H9 (cell line): ENCODE measurements around the gene ACACA. TPM values are rescaled to one million over a fixed set of nuclear protein-coding genes. Genes with fewer than 3 reads are reported as not detected.
A peak's percentile ranks its signal among the peaks of the same experiment; 100 is the strongest.

Source experiments
- DNase-seq: peaks from one replicate; pipeline ENCODE4 v3.0.0-alpha.2; 2017
- H2AFZ ChIP-seq: one replicate; pipeline ENCODE4 v1.6.1; 2013; ENCODE audit warnings: mild to moderate bottlenecking, low read length, control low read depth, moderate library complexity
- H2AK5ac ChIP-seq: 2 replicates; pipeline ENCODE4 v1.6.1; 2013; ENCODE audit warnings: low read length, control low read depth, mixed read lengths; ENCODE audit not compliant: insufficient read length
- H2BK120ac ChIP-seq: one replicate; pipeline ENCODE4 v1.6.1; 2013; ENCODE audit warnings: low read depth, mild to moderate bottlenecking, low read length, control low read depth, inconsistent platforms; ENCODE audit not compliant: poor library complexity, severe bottlenecking
- H2BK12ac ChIP-seq: 2 replicates; pipeline ENCODE4 v1.6.1; 2013; ENCODE audit warnings: low read length, control low read depth, mixed read lengths, low read depth; ENCODE audit not compliant: insufficient read length
- H2BK15ac ChIP-seq: 2 replicates; pipeline ENCODE4 v1.6.1; 2013; ENCODE audit warnings: low read depth, low read length, control low read depth
- H2BK20ac ChIP-seq: one replicate; pipeline ENCODE4 v1.6.1; 2013; ENCODE audit warnings: low read depth, mild to moderate bottlenecking, low read length, control low read depth, inconsistent platforms; ENCODE audit not compliant: poor library complexity, severe bottlenecking
- H2BK5ac ChIP-seq: 2 replicates; pipeline ENCODE4 v1.6.1; 2013; ENCODE audit warnings: low read length, control low read depth, mixed read lengths; ENCODE audit not compliant: insufficient read length
- H3K14ac ChIP-seq: 2 replicates; pipeline ENCODE4 v1.6.1; 2013; ENCODE audit warnings: low read length, control low read depth; ENCODE audit not compliant: insufficient read depth
- H3K18ac ChIP-seq: 2 replicates; pipeline ENCODE4 v1.6.1; 2013; ENCODE audit warnings: low read depth, mild to moderate bottlenecking, mixed read lengths, low read length, control low read depth; ENCODE audit not compliant: insufficient read length
- H3K23ac ChIP-seq: 2 replicates; pipeline ENCODE4 v1.6.1; 2013; ENCODE audit warnings: low read length, control low read depth, mixed read lengths, low read depth; ENCODE audit not compliant: insufficient read length
- H3K23me2 ChIP-seq: 2 replicates; pipeline ENCODE4 v1.6.1; 2013; ENCODE audit warnings: low read depth, mild to moderate bottlenecking, mixed read lengths, low read length, control low read depth; ENCODE audit not compliant: insufficient read length, poor library complexity, severe bottlenecking
- H3K27ac ChIP-seq: 2 replicates; pipeline ENCODE4 v1.5.1; 2013; ENCODE audit warnings: low read length, control low read depth, mixed read lengths, low read depth; ENCODE audit not compliant: insufficient read length
- H3K27me3 ChIP-seq: 2 replicates; pipeline ENCODE4 v1.6.1; 2013; ENCODE audit warnings: low read length, control low read depth, inconsistent platforms; ENCODE audit not compliant: insufficient read depth
- H3K4ac ChIP-seq: 2 replicates; pipeline ENCODE4 v1.6.1; 2013; ENCODE audit warnings: low read depth, mild to moderate bottlenecking, control low read depth, inconsistent platforms, low read length, moderate library complexity
- H3K4me1 ChIP-seq: 2 replicates; pipeline ENCODE4 v1.6.1; 2013; ENCODE audit warnings: low read length, control low read depth, inconsistent platforms; ENCODE audit not compliant: insufficient read depth
- H3K4me2 ChIP-seq: 2 replicates; pipeline ENCODE4 v1.6.1; 2013; ENCODE audit warnings: low read length, control low read depth, mixed read lengths; ENCODE audit not compliant: insufficient read length, insufficient read depth
- H3K56ac ChIP-seq: 2 replicates; pipeline ENCODE4 v1.6.1; 2013; ENCODE audit warnings: low read depth, mild to moderate bottlenecking, mixed read lengths, low read length, control low read depth; ENCODE audit not compliant: insufficient read length
- H3K79me1 ChIP-seq: 2 replicates; pipeline ENCODE4 v1.6.1; 2013; ENCODE audit warnings: low read depth, mild to moderate bottlenecking, moderate library complexity, low read length, control low read depth, inconsistent platforms; ENCODE audit not compliant: insufficient read depth, poor library complexity, severe bottlenecking
- H3K79me2 ChIP-seq: 2 replicates; pipeline ENCODE4 v1.6.1; 2013; ENCODE audit warnings: low read length, control low read depth, inconsistent platforms; ENCODE audit not compliant: insufficient read depth
- H3K9ac ChIP-seq: 2 replicates; pipeline ENCODE4 v1.6.1; 2013; ENCODE audit warnings: low read length, control low read depth, mixed read lengths; ENCODE audit not compliant: insufficient read length; ENCODE audit errors: extremely low read depth
- H3K9me3 ChIP-seq: one replicate; pipeline ENCODE4 v1.6.1; 2013; ENCODE audit warnings: low read depth, low read length, inconsistent platforms; ENCODE audit not compliant: control insufficient read depth
- H3T11ph ChIP-seq: one replicate; pipeline ENCODE4 v1.6.1; 2013; ENCODE audit warnings: mild to moderate bottlenecking, low read length, control low read depth, inconsistent platforms
- H4K20me1 ChIP-seq: one replicate; pipeline ENCODE4 v1.6.1; 2013; ENCODE audit not compliant: control insufficient read depth, insufficient read length, insufficient read depth
- H4K5ac ChIP-seq: 2 replicates; pipeline ENCODE4 v1.6.1; 2013; ENCODE audit warnings: low read depth, mild to moderate bottlenecking, mixed read lengths, low read length, control low read depth; ENCODE audit not compliant: insufficient read length
- H4K8ac ChIP-seq: replicated peaks from 2 replicates; pipeline ENCODE4 v1.6.1; 2013; ENCODE audit warnings: low read length, control low read depth, mixed read lengths, low read depth; ENCODE audit not compliant: insufficient read length
- H4K91ac ChIP-seq: 2 replicates; pipeline ENCODE4 v1.6.1; 2013; ENCODE audit warnings: low read depth, mild to moderate bottlenecking, moderate library complexity, mixed read lengths, low read length, control low read depth; ENCODE audit not compliant: insufficient read length
- H3K27ac Mint-ChIP-seq, 3 experiments: 2 replicates in 2 of 3; 3 replicates in 1 of 3; pipeline ENCODE4 v1.8.0; 2020 to 2021; ENCODE audit warnings: mixed read lengths in 3 of 3, mild to moderate bottlenecking in 1 of 3, moderate library complexity in 1 of 3
- H3K27me3 Mint-ChIP-seq: 2 replicates; pipeline ENCODE4 v1.8.0; 2021; ENCODE audit warnings: low read depth, mild to moderate bottlenecking, moderate library complexity, mixed read lengths
- H3K36me3 Mint-ChIP-seq, 3 experiments: 2 replicates in 2 of 3; 3 replicates in 1 of 3; pipeline ENCODE4 v1.8.0; 2020 to 2021; ENCODE audit warnings: low read depth in 3 of 3, mixed read lengths in 3 of 3; ENCODE audit not compliant: insufficient read depth in 1 of 3
- H3K4me1 Mint-ChIP-seq, 2 experiments: 2 replicates each; pipeline ENCODE4 v1.8.0; 2020; ENCODE audit warnings: mixed read lengths in 2 of 2
- H3K4me3 Mint-ChIP-seq, 2 experiments: 2 replicates in 1 of 2; 3 replicates in 1 of 2; pipeline ENCODE4 v1.8.0; 2020 to 2021; ENCODE audit warnings: mild to moderate bottlenecking in 2 of 2, mixed read lengths in 2 of 2, moderate library complexity in 1 of 2
- H3K9me3 Mint-ChIP-seq, 2 experiments: 2 replicates in 1 of 2; 3 replicates in 1 of 2; pipeline ENCODE4 v1.8.0; 2020; ENCODE audit warnings: mild to moderate bottlenecking in 2 of 2, mixed read lengths in 2 of 2, moderate library complexity in 1 of 2
- WGBS: extraction: QIAGEN DNeasy Blood & Tissue Kit; methylation state at CpG from one replicate; pipeline ENCODE4 v1.1.7; 2013; ENCODE audit warnings: missing lambda C conversion rate, low lambda C conversion rate, mixed read lengths; ENCODE audit not compliant: insufficient read length; ENCODE audit errors: extremely low coverage; 5-methylcytosine and 5-hydroxymethylcytosine counted together
- total RNA-seq: library from RNA; stranded (reverse); gene quantifications from 2 replicates; pipeline ENCODE4 v1.2.1, GENCODE V29; 2021
- TF ChIP-seq, protein P1 (sequence below): fragments of 200-600 bp; sonication (generic); conservative IDR thresholded peaks from 3 replicates; pipeline ENCODE4 v1.8.0; 2021; ENCODE audit warnings: antibody characterized with exemption, mild to moderate bottlenecking

The ACACA gene
- total RNA-seq, 1 experiment from 2014 or later: 135 TPM

GRCh38 chr17:37111329-37111728 is 295.3 kb downstream of the ACACA start:
- H3K23ac ChIP-seq: no peak overlapping the region
- H2AK5ac ChIP-seq: no peak overlapping the region
- no peak overlapping the region for H3K14ac ChIP-seq
- H3K56ac ChIP-seq: no peak overlapping the region
- Mint-ChIP-seq H3K4me1 (peaks cover 31 to 42% of the 10 kb centered on the region in 2 experiments), H3K27me3 (no peaks in the 10 kb centered on the region), H3K4me3 (no peak overlapping the region), H3K36me3 (peaks cover 22 to 69% (median 62%) of the 10 kb centered on the region in 3 experiments; a peak in 6 of 7 replicates), H3K27ac (peak overlapping the region in 2 of 3 experiments; percentile 31 to 91; a peak in 4 of 7 replicates), H3K9me3 (no peaks in the 10 kb centered on the region)
- H3K4ac ChIP-seq: no peak overlapping the region
- peaks cover 15% of the 10 kb centered on the region for H3K4me1 ChIP-seq
- H4K8ac ChIP-seq: no peak overlapping the region
- H2BK5ac ChIP-seq: no peak overlapping the region
- no peak overlapping the region for H2BK15ac ChIP-seq
- TF ChIP-seq, protein P1, sequence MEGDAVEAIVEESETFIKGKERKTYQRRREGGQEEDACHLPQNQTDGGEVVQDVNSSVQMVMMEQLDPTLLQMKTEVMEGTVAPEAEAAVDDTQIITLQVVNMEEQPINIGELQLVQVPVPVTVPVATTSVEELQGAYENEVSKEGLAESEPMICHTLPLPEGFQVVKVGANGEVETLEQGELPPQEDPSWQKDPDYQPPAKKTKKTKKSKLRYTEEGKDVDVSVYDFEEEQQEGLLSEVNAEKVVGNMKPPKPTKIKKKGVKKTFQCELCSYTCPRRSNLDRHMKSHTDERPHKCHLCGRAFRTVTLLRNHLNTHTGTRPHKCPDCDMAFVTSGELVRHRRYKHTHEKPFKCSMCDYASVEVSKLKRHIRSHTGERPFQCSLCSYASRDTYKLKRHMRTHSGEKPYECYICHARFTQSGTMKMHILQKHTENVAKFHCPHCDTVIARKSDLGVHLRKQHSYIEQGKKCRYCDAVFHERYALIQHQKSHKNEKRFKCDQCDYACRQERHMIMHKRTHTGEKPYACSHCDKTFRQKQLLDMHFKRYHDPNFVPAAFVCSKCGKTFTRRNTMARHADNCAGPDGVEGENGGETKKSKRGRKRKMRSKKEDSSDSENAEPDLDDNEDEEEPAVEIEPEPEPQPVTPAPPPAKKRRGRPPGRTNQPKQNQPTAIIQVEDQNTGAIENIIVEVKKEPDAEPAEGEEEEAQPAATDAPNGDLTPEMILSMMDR: no peak
- H2BK20ac ChIP-seq: no peak overlapping the region
- no peak overlapping the region for H3K27ac ChIP-seq
- H4K91ac ChIP-seq: no peak overlapping the region
- H4K20me1 ChIP-seq: no peaks in the 10 kb centered on the region
- H3K27me3 ChIP-seq: no peaks in the 10 kb centered on the region
- no peaks in the 10 kb centered on the region for H3K79me2 ChIP-seq
- no peak overlapping the region for H4K5ac ChIP-seq
- no peak overlapping the region for H3K9ac ChIP-seq
- no peaks in the 10 kb centered on the region for H3K79me1 ChIP-seq
- no peak overlapping the region for H3T11ph ChIP-seq
- no peak overlapping the region for H3K4me2 ChIP-seq
- no peak for DNase-seq
- H2BK120ac ChIP-seq: no peak overlapping the region
- no peaks in the 10 kb centered on the region for H3K9me3 ChIP-seq
- H2AFZ ChIP-seq: no peak overlapping the region
- H3K23me2 ChIP-seq: no peaks in the 10 kb centered on the region
- WGBS: no CpG with 5 or more reads among the region's 4 CpGs
- no peak overlapping the region for H3K18ac ChIP-seq
- no peak overlapping the region for H2BK12ac ChIP-seq
